NCI-H2227 (cell line): ENCODE data around the gene RAB12.
A peak's percentile ranks its signal among the peaks of the same experiment; 100 is the strongest.

ENCODE experiments used
- DNase-seq: peaks from one replicate; lab custom pipeline; 2025; ENCODE audit not compliant: unreplicated experiment; lab: John Stamatoyannopoulos, UW

RAB12 gene

DNA sequence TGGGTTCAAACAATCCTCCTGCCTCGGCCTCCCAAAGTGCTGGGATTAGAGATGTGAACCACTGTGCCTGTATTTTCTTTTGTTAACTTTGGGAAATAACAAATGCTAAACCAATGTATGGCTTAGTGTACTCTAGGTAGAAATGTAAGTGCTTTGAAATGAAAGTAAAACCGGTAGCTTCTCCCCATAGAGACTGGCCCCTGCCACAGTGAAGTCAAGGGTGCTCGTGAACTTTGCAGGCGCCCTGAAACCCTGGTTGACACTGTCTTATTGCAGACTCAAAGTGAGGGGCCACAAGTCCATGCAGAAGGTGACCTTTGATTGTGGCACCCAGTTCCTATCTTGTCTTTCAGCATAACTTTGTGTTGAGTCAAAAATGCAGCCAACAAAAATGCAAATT lies 72.0 kb downstream of the RAB12 start:
- no peak for DNase-seq

DNA sequence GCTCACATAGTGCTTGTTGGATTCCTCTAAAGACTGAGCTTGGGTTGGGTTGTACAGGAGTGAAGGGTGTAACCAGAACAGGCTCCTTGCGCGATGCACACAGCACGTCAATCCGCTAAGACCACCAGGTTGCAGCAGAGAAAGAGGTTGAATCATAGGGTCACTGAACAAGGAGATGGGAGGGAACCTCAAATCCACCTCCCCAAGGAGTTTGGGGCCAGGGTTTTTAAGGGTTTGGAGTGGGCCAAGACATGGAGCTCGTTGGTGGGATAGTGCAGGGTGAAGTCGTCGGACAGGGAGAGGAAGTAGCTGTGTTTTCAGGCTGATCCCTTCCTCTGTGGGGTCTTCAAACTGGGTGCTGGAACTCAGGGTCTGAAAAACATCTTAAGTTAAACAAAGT lies 75.3 kb downstream of the RAB12 start:
- no peak for DNase-seq

DNA sequence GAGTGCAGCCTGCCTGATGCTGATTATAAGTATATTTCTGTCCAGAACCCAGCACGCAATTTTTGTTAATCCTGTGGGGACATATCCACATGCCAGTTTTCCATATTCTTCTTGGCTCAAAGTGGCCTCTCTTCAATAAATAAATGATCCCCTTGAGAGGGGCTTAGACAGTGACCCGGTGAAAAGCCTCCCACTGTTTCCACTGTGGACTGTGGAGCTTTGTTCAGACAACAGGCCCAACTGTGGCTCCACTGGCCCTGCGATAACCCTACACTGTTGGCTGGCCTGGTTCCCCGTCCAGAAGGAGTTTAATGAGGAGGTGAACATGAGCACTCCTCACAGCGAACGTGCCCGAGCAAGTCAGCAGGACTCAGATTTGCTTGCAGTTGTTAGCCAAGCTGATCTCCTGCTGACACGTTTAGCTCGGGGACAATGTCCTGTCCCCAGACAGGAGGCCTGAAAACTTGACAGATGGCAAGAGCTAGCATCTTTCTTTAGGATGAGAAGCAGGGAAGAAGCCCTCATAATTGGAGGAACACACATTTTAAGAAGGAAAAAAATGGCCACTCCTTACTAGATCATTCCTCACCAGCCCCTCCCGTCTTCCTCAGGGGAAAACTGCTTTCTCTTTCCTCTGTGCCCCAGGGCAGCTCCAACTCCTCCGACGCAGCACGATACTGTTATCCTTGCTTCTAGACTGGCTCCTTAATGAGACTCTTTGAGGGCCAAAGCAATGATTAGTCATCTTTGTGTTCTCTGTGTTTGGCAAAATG lies 76.1 kb downstream of the RAB12 start:
- DNase-seq = peak; percentile 70

DNA sequence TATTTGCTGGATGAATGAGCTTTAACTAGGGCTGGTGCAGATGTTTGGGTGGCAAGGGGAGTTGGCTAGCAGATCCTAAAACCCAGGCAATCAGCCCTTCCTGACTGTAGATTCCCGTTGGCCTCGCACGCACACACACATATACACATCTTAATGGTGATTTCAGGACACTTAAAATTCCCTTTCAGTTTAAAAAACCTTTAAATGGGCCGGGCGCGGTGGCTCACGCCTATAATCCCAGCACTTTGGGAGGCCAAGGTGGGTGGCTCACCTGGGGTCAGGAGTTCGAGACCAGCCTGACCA lies 76.6 kb downstream of the RAB12 start:
- no peak for DNase-seq

DNA sequence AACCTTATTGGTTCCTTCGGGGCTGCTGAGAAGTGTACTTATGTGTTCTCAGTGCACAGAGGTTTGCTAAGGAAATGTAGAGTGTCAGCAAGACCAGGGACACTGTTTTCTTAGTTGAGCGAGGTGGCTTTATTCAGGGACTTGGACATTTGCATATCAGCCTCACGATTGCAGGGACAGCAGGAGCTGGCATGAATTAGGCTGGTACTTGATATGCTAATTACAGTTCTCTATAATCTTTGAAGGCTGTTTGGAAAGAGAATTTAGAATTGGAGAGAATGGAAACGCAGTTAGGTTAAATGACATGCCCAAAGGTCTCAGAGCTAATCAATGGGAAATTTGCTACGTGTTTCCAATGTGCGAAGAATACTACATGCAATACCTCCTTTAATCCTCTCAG lies 77.4 kb downstream of the RAB12 start:
- DNase-seq = no peak

DNA sequence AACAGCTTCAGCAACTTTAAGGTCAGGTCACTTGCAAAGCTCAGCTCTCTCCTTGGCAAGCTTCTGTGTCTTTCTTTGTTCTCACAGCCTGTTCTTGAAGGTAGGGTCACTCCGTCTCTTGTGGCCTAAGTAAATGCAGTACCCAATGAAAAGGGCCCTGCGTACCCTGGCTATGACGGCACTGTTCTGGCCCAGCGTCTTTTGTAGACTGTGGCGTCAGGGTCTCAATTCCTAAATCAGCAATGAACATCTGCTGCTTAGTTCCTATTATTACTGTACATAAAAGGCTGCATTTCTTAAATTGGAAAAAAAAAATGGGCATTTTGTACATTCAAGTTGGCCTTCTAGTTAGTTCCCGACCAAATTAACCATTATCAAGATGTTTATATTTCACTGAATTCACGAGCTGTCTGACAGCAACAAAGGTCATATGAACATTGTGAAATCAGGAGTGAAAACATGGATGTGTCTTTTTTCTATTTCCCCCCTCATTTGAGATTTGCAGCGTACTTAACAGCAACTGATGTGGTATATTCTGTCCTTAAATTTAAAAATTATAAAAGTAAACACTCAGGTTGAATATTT lies 79.1 kb downstream of the RAB12 start:
- DNase-seq = no peak

DNA sequence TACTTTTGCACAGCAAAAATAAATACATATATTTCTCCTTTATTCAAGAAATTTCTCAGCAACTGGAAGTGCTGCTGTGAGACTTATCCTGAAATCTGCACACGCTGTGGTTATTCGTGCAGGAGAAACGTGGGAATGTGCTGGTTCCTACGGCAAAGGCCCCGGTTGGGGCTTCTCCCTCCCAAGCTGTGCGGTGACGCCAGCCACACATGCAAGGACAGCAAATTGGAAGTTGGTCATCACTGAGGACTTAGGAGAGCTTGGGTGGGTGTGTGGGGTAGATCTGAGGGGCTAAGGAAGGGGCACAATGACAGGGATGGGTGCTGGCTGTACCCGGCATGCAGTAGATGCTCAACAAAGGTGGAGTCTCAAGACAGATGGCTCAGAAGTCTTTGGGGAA lies 79.6 kb downstream of the RAB12 start:
- DNase-seq = no peak
